GM12872 (cell line): ENCODE results near the gene CRK.

Experiments used
- TF ChIP-seq, protein P1 (sequence below): IDR thresholded peaks from 3 replicates; pipeline ENCODE4 v1.5.1; 2011; ENCODE audit warnings: low read depth, mild to moderate bottlenecking, low read length, moderate library complexity; ENCODE audit not compliant: insufficient read depth

Gene CRK

DNA sequence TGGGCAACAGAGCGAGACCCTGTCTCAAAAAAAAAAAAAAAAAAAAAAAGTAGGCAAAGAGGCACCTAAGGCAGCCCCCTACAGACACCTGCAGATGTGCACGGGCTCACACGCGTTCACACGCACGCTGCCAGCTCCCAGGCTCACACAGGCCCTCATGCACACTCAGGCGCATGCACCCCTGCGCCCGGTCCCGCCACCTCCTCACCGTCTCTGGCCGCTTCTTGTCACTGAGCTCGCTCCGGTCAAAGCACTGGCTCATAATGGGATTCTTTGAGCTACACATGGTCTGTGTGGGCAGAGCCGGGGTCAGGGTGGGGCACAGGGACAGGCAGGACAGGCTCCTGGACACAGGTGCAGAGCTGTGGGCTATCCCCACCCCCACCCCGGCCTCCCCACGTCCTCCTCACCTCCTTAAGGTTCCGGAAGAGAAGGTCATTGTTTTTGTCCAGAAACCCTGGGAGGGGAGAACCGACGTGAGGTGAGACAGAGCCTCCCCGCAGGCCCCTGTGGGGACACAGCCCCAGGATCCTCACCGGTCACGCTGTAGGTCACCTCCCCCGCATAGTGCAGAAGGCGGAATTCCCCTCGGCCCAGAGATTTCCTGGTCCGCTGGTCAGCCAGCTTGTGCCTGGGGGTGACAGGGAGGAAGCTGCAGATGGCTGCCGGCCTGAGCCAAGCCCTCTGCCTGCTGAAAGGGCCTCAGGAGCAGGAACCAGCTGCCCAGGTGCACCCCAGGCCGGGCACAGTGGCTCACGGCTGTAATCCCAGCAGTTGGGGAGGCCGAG lies 18.6 kb upstream of the CRK start:
- TF ChIP-seq, protein P1, sequence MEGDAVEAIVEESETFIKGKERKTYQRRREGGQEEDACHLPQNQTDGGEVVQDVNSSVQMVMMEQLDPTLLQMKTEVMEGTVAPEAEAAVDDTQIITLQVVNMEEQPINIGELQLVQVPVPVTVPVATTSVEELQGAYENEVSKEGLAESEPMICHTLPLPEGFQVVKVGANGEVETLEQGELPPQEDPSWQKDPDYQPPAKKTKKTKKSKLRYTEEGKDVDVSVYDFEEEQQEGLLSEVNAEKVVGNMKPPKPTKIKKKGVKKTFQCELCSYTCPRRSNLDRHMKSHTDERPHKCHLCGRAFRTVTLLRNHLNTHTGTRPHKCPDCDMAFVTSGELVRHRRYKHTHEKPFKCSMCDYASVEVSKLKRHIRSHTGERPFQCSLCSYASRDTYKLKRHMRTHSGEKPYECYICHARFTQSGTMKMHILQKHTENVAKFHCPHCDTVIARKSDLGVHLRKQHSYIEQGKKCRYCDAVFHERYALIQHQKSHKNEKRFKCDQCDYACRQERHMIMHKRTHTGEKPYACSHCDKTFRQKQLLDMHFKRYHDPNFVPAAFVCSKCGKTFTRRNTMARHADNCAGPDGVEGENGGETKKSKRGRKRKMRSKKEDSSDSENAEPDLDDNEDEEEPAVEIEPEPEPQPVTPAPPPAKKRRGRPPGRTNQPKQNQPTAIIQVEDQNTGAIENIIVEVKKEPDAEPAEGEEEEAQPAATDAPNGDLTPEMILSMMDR: no peak

DNA sequence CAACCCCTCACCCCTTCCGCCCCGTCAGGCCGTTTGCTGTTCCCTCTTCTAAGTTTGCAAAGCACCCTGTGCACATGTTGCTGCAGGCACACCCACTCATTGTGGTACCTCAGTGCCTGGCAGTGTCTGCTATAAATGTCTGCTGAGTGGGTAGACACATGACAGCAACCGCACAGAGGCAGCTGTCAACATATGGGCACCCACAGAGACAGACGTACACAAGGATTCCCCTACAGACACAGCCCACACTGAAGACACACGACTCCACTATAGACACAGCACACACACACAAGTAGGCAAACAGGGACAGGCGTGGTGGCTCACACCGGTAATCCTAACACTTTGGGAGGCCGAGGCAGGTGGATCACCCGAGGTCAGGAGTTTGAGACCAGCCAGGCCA lies 17.8 kb upstream of the CRK start:
- TF ChIP-seq, protein P1: no peak

DNA sequence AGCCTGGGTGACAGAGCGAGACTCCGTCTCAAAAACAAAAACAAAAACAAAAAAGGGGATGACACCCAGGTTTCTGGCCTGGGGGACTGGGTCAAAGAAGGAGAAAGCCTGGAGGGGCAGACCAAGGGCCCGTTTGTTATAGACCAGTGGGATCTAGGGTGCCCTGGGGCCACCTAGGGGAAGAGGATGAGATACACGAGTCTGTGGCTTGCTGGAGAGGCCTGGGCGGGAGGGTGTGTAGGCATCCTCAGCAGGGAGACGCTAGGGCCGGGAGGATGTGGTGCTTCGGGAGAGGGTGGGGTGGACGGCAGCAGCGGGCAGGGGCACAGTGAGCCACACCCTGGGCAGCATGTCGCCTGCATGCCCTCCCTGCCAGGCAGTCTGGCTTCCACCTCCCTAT lies 17.1 kb upstream of the CRK start:
- TF ChIP-seq, protein P1: peak; percentile 24; the same call in 1 of the 3 replicates

DNA sequence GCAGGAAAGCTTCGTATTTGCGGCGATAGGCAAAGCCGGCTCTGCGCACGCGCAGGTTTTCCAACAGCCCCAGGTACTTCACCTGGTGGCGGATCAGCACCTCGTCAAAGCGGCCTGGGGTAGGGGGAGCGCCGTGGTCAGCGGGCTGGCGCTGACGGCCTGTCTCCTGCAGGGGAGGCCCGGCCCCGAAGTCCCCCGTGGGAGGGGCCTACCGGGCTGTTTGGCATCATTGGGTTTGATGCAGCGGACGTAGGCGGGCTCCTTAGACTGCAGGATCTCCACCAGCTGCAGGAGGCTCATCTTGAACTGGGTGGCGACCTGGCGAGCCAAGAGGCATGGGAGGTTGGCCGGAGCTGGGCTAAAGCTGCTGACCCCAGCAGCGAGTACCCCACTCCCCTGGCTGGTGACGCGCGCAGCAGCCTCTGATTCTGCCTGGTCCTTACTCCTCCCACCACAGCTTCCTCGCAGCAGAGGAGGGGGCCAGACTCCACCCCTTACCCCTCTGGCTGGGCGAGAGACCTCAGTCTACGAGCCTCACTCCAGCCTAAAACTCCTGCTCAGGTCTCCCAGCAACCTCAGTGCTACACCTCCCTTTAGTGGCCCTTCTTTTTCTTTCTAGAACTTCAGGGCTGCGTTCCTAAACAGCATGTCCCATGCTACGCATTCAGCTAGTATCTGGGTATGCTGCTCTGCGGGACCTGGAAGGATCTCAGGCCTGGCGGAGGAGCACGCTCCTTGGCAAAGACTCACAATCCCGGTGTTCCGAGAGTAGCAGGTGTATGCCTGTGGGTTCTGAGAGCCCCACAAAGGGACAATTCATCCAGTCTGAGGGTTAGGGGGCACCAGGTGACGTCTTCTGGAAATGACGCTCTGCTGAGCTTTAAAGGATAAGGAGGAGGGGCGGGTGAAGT lies 16.1 kb upstream of the CRK start:
- TF ChIP-seq, protein P1: no peak

DNA sequence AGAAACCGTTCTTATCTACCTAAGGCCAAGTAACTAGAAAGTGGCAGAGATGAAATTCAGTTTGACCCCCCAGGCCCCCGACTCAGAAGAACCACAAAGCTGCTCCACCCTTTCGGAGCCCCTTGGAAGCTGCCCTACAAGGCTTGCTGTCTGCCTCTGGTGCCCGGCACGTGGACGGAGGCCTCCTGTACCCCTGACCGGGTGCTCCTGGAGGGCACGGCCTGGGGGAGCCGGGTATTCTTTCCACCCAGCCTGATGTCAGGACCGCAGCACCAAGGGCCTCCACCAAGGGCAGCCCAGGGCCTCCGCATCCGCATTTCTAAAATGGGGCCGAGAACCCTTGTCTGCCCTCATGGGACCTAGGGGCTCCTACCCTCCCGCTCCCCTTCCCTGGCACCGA lies 15.5 kb upstream of the CRK start:
- TF ChIP-seq, protein P1: no peak

DNA sequence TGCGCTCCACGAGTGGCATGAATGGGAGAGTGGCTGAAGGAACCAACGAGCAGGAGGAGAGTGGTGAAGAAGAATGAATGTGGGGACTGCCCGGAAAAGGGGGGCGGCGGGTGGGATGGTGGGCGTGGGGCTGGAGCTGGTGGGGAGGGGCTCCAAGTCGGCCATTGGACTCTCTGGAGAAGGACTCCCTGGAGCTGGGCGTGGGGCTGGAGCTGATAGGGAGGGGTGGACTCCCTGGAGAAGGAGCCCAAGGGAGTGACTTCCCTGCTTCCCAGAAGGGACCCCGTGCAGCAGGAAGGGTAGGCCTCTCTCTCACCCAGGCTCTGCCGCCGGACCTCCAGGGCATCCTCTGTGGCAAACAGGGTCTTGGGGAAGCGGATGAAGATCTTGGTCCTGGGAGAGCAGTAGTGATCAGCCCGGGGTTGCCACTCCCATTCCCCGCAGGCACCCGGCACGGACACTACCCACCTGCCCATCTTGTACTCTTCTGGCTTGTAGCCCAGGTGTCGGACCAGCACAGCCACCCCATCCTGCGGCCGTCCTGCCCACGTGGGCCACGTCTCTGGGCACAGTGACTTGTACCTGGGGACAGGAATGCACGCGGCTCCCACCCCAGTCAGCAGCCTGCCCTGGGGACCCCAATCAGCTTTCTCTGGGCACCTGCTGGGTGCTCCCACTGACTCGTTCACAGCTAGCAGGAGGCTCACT lies 14.9 kb upstream of the CRK start:
- TF ChIP-seq, protein P1: no peak

DNA sequence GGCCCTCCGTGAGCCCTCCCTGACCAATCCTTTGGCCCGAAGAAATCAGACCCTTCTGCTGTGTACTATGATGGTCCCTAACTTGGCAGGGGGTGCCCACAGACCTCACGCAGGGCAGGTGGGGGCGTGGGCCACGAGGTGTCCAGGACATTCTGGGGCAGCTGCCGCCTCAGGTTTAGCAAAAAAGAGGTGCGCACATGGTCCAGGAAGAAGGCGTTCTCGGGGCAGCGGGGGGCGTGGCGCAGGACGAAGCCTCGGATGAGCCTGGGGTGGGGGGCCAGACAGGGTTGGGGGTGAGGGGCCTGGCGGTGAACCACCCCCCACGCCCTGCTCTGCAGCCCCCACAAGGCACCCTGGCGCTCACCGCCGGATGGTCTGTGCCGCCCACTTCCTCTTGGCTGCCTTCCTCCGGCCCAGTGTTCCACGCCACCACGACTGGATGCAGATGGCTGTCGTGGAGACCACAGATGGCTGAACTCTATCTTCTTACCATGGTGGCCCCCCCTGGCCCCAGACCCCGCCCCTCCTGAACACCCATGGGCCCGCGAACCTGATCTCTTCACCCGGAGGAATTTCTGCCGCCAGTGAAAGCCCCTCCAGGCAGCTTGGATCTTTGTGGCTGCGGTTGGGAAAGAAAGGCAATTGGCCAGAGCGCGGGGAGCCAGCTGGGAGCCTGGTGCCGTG lies 14.2 kb upstream of the CRK start:
- TF ChIP-seq, protein P1: no peak
